HG03060 (cell line): ENCODE results near the gene MYL9.

Experiments used
- ATAC-seq: cut with Tn5 transposase; IDR thresholded peaks from one replicate; pipeline ENCODE4 v1.9.1; 2021; ENCODE audit warnings: low read depth, moderate number of reproducible peaks; ENCODE audit not compliant: unreplicated experiment

Gene MYL9

DNA sequence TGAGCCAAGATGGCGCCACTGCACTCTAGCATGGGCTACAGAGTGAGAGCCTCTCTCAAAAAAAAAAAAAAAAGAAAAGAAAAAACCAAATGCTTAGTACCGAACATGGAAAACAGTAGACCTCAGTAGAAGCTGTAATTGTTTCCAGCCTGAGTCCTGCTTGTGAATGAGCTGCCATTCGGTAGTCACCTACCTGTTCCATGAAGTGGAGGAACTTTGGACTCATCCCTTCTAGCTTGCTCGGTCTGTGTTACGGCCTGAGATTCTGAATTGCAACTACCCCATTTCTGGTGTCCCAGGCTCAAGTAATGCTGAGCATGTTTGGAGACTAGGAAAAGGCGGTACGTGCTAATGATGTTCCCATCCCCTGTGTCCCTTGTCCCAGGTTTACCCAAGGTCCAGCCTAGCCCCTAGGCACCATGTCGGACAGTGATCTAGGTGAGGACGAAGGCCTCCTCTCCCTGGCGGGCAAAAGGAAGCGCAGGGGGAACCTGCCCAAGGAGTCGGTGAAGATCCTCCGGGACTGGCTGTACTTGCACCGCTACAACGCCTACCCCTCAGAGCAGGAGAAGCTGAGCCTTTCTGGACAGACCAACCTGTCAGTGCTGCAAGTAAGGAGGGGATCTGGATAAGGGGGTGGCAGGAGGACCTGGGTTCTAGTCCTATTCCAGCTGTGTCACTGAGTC lies 37.2 kb downstream of the MYL9 start:
- ATAC-seq, result no peak

DNA sequence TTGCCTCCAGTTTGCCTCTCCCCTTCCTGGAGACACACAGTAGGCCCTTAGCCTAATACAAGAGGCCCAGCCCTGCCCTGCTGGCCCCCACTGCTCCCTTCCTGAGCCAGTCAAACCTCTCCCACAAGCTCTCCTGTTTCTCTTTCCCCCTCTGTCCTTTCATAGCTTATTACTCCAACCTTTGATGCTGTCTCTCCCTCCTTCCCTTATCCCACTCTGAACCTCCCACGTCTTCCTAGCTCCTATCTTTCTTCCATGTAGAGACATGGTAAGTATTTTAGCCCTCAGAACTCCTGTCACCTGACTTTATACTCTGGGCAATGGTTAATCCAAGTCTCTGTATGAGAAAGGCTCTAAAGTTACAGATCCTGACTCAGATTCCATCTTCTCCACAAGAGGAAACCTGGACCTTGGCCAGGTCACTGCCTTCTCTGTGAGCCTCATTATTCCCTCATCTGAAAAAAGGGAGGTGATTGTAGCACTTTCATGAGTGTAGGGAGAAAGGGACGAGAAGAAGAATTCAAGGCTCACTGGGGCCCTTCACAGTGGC lies 38.8 kb downstream of the MYL9 start:
- ATAC-seq, result no peak

DNA sequence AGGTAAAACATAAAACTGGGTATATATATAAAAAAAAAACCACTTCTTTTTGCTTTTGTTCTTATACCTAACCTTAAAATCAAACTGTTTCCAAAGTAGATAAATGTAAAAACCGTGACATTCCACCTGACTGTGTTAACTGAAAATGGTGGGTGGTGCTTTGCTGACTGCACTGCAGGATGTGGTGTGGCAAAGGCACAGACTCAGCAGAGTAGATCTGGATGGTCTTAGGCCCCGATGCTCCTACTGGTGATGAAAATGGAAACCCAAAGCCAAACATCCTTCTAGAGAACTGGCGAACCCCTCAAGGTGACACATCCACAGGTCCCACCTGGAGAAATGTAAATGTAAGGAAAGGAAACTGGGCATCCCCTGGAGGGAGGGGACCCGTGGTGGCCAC lies 41.0 kb downstream of the MYL9 start:
- ATAC-seq, result no peak

DNA sequence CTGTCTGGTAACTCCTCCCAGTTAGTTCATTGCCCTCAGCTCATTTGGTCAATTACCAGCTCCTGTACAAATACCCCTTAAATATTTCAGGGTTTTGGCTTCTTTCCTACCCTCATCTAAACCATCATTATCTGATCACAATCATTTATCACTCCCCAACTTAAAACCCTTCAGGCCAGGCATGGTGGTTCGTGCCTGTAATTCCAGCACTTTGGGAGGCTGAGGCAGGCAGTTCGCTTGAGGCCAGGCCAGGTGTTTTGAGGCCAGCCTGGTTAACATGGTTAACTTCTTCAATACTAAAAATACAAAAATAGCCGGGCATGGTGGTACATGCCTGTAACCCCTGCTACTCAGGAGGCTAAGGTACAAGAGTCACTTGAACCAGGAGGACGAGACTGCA lies 41.5 kb downstream of the MYL9 start:
- ATAC-seq, result no peak

DNA sequence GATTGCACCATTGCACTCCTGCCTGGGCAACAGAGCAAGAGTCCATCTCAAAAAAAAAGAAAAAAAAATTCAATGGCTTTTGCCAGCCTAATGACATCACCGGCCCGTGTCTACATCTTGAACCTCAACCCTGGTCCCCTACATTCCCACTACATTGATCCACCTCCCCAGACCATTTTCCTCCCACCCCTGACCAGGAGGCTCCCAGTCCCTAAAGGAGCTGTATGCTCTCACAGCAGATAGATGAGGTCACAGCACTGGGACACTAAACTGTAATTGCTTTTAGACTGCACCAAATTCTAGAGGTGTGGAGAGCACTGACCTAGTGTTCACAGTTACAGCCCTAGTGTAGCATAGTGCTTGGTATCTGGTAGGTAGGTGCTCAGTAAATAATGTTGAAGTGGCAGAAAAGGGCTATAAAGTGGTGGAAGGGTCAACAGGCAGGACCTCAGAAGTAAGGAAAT lies 42.7 kb downstream of the MYL9 start:
- ATAC-seq, result no peak

DNA sequence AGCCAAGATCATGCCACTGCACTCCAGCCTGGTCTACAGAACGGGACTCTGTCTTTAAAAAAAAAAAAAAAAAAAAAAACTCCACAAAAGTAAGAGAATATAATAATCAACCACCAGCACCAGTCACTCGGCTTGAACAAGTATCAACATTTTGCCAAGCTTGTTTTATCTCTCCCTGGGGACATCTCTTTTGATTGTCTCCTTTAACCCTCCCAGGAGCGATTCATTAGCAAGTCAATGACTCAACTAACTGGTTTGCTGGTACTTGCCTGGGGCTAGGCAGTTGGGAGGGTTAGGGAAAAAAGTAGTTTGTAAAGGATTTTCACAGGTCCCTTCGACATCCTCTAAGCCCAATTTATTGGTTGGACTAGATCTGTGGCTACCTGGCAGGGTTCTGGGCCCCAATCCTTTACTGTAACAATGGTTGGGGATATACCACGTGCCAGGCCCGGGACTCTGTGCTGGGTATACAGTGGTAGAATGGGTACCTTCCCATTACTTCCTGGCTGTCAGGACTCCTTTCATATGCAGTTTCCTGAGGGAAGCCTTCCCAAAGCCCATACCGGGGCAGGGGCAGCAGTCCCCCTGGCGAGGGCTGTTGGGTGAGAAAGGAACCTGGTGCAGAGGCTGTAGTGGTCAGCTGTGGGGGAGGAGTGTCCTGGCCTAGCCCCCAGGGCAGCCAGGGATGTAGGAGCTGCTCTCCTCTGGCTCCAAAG lies 44.2 kb downstream of the MYL9 start:
- no peak for ATAC-seq

DNA sequence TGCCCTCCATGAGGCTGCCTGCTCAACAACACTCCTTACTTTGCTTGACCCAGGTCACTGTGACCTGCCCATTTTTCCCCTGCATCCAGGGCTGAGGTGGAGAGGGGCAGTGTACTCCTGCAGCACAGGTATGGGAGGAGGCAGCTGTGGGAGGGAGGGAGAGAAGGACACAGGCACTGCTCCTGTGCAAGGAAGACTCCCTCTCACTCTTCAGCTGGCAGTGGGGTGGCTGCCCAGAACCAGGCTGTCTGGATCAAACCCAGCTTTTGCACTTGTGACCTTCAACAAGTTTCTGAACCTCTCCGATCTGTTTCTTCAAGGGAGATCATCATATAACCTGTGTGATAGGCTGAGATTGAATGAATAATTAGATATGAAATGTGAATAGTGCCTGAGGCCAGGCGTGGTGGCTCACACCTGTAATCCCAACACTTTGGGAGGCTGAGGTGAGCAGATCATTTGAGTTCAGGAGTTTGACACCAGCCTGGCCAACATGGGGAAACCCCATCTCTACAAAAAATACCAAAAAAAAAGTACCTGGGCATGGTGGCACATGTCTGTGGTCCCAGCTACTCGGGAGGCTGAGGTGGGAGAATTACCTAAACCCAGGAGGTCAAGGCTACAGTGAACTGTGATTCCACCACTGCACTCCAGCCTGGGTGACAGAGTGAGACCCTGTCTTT lies 46.2 kb downstream of the MYL9 start:
- ATAC-seq, result no peak

DNA sequence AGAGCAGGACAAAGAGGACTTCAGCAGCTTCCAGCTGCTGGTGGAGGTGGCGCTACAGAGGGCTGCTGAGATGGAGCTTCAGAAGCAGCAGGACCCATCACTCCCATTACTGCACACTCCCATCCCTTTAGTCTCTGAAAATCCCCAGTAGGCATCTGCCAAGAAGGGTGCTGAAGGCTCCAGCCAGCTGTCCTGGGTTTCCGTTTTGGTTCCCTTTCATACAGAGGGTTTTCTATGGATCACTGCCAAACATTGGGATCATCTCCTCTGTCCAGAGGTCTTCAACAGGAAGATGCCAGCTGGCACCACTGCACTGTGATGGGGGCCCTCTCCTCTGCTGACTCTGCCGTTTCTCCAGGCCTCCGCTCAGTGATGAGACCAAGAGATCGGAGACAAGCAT lies 50.0 kb downstream of the MYL9 start:
- no peak for ATAC-seq

DNA sequence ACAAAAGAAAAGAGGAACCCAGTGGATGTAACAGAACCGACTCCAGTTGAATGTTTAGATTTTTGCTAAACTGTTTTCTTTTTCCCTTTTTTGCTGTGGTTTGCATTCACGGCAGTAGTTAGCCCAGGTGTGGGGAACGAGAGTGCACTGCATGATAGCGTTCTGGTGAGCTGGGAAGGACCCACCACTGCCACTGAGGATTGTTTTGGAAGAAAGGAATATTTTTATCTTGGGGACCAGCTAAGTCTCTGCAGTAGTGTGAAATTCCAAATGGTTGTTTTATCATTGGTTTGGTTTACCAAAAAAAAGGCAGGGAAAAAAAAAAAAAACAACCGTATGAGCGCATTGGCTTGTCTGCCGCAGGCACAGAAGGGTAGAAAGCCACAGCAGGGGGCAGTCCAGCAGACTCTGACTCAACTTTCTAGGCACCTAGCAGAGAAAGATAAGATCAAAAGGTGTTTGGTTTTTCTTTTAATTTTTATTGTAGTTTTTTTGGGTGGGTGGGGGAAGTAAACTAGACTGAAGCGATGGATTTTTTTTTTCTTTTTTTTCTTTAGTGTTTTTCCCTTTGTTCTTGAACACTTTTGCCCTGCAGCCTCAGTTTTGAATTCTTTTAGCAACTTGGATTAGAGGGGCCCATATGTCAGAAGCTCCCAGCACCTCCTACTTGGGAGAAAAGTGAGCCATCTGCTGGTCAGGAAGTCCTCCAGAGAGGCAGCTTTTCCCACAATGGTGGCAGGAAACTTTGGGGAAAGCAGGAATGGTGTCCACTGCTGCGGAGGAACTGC lies 50.7 kb downstream of the MYL9 start:
- ATAC-seq, result no peak

DNA sequence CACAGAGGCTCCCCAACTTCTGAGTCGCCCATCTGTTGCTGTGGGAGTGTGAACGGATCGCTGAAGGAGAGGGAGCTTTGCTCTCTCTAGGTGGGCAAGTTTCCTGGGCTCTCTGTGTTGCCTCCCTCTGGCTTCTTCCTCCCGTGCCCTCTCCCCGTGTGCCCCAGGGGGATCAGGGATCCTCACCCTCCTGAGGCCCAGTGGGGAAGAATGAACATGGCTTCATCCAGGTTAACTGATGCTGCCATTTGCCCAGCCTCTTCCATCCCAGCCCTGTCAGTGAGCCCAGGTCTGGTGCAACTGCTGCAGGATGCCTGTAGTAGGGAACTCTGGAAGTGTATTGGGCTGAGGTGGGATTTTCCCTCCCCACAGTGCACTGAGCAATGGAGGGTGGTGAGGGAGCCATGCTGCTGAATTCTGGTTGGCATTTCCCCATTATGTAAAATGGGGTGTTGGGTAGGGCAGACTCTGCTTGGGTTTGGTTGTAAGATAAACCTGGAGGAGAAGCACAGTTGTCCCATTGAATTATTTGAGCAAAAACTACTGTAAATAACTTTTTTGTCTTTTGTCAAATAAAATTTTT lies 52.1 kb downstream of the MYL9 start:
- ATAC-seq, result no peak

DNA sequence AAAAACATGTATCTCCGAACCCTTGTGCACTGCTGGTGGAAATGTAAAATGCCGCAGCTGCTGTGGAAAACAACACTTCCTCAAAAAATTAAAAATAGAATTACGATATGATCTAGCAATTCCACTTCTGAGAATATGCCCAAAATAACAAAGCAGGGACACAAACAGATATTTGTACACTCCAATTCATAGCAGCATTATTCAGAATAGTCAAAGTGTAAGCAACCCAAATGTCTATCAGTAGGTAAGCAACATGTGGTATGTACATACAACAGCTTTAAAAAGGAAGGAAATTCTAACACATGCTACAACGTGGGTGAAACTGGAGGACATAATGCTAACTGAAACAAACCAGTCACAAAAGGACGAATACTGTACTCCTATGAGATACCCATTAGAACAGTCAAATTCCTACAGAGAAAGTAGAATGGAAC lies 58.6 kb downstream of the MYL9 start:
- no peak for ATAC-seq
